HG02938 (cell line): ENCODE data around the gene KRT38.

Source experiments
- ATAC-seq: cut with Tn5 transposase; IDR thresholded peaks from one replicate; pipeline ENCODE4 v1.9.1; 2021; ENCODE audit warnings: mild to moderate bottlenecking, moderate library complexity; ENCODE audit not compliant: unreplicated experiment

KRT38 gene

DNA sequence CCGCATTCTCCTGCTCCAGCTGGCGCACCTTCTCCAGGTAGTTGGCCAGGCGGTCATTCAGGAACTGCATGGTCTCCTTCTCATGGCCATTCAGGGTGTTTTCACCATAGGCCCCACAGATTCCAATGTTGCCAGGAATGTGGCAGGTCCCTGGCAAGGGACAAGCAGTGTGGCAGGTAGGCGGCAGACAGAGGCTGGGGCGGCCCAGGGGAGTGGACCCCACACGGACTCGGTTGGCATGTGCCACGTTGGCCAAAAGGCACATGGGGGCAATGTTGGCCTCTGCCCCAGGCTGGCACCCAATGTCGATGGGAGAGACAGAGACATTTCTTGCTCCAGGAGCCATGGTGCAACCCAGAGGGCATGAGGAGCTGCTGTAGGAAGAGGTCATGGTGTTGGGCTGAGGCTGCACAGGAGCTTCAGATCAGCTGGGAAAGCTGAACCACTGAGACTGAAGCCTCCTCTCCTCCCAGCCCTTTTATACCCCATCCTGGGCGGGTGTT lies at the start of gene KRT38:
TSS of gene KRT38 (minus strand) at position 453 of the 503 bp plus-strand sequence. CDS start at position 391, 62 bp downstream.
- no peak for ATAC-seq

DNA sequence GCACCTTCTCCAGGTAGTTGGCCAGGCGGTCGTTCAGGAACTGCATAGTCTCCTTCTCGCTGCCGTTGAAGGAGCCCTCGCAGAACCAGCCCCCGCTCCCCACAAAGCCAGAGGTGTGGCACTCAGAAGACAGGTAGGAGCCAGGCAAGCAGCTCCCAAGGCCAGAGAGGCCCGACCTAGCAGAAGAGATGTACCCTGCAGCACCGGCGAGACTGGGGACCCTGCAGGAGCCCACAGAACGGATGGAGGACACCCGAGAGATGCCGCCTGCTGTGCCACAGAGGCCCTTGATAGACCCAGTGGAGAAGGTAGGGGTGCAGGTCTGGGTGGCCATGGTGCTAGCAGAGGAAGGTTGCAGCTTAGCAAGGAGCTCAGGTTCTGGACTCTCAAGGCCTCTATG lies 48.7 kb upstream of the KRT38 start, which contains the start of gene KRT36:
TSS of gene KRT36 (minus strand) at position 380 of the 400 bp plus-strand sequence. CDS start at position 334, 46 bp downstream.
- ATAC-seq = no peak

DNA sequence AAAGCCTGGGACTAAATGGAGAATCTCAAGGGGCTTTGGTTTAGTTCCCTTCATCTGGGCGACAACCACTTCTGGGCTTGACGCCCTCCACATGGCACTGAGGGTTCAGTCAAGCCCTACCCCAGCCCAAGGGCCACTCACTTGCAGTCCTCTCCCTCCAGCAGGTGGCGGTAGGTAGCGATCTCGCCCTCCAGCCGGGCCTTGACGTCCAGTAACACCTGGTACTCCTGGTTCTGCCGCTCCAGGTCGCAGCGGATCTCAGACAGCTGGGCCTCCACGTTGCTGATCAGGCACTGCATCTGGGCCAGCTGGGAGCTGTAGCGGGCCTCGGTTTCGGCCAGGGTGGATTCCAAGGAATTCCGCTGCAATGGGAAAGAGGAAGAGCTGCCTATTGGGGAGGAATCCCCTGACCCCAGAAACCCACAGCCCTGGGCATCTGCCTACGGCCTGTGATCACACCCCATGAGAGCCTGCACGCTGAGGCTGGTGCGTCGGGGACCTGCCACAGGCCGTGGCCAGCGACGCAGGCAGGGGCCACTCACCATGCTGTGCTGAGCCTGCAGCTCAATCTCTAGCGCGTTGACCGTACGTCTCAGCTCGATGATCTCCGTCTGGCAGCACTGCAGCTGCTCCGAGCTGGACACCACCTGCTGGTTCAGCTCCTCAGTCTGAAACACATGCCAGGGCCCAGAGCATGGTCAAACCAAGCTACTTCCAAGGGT lies 46.2 kb upstream of the KRT38 start:
- ATAC-seq = no peak

DNA sequence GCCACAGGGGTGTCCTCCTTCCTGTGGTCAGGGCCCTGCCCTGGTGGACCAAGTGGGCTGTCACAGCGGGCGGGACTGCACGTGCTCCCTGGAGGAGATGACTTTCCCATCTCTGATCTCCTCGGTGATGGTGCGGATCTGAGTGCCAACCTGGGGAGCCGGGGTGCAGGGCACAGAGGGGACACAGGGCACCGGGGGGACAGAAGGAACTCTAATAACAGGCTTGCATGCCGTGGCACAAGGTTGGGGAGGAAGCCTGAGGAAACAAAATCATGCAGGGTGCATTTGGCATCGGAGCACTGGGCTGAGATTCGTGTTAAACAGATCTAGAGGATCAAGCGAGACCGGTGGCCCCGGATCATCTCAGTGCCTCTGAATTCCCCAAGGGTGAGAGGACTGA lies 45.5 kb upstream of the KRT38 start:
- no peak for ATAC-seq

DNA sequence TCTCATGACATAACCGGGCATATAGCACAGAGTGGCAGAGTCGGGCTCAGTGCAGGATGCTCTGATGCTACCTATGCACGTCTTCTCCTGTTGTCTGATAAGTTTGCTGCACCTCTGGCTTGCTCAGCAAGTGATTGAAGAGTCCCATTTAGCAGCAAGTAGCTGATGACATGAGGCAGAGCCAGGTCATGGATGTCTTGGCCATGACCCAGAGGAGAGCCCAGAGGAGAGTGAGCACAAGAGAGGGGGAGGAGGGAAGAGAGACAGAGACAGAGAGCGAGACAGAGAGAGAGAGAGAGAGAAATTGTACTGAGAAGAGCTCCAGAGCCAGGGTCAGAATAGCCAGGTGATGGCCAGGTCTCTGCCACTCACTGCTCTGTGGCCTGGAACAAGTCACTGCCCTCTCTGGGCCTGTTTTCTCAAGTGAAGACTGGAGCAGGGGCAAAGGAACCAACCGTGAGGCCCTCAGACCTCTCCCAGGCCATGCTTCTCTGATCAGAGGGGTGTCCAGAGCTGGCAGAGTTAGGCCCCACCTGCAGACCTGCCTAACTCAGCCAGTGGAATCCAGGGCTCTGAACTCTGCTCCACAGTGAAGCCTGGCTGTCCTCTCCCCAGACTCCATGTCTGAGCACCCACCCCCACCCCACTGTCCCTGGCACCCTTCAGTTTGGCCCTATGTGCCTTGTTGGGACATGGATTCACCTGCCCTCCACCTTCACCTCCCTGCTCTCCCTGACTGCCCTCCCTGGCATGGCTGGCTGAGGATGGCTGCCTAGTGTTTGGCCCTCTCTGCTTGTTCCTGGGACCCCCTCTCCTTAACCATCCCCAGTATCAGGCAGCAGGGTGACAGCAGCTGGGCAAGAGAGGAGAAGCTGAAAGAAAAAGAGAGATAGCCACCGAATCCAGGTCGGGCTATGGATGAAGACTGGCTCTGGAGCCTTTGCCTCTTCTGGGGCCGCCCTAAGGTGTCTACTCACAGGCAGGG lies 44.4 kb upstream of the KRT38 start:
- ATAC-seq = no peak

DNA sequence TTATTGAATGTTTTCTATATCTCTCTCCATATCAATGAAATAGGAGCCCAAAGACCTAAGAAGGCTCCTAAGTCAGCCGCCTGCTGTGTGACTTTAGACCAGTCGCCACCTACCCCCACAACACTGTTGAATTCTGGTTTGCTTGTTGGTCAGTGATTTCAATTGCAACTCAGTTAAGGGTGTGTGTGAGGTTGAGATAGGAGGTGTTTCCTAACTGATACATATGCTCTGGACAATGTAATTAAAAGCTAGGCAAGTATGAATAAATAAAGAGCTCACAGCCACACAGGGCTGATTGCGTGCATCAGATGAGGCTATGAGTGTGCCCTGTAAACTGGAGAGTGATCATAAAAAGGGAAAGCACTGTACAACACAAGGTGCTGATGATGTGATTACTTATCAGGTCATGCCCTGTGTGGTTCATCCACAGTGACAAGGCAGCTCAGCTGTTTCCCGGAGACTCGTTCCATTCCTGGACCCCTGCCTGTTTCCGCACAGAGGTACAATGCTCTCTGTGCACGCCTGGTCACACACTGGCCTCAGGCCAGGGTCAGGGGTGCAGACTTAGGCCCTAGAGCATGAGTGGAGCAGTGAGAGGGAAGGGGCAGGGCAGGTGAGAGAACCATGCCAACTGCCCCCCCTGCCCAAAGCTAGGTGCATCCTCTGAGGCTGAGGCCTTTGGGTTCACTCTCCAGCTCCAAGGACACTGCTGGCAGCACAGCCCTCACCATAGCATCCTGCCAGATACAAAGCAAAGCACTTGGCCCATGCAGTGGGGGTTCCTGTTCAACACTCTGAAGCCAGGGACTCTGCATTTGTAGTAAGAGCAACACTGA lies 43.4 kb upstream of the KRT38 start:
- no peak for ATAC-seq

GRCh38 chr17:41483531-41483930 lies 42.7 kb upstream of the KRT38 start:
- ATAC-seq = no peak

GRCh38 chr17:41481036-41481435 lies 40.3 kb upstream of the KRT38 start, which contains the start of gene KRT35:
TSS of gene KRT35 (minus strand) at chr17:41481151. CDS start at chr17:41481097, 54 bp downstream.
- ATAC-seq = no peak

GRCh38 chr17:41480581-41480980 lies 39.8 kb upstream of the KRT38 start:
- no peak for ATAC-seq

DNA sequence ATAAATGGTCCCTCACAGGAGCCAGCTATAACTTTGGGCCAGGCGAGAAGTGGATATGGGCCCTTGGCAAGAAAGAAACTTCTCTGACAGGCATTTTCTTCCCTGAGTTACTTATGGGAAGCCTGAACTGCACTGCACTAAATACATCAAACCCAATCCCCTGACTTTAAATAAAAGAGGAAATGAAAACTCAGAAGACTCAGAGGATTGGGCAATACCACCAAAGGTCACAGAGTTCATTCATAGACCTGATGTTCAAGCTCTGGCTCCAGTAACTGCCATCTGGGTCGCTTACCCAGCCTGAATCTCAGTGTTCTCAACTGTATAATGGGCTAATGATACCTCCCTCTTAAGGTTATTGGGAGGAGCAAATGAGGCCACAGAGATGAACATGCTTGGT lies 39.4 kb upstream of the KRT38 start:
- no peak for ATAC-seq

GRCh38 chr17:41478237-41478636 lies 37.5 kb upstream of the KRT38 start:
- ATAC-seq = no peak

- no peak for ATAC-seq
These were observed 36.4 kb upstream of the KRT38 start for GRCh38 chr17:41476866-41477815.

DNA sequence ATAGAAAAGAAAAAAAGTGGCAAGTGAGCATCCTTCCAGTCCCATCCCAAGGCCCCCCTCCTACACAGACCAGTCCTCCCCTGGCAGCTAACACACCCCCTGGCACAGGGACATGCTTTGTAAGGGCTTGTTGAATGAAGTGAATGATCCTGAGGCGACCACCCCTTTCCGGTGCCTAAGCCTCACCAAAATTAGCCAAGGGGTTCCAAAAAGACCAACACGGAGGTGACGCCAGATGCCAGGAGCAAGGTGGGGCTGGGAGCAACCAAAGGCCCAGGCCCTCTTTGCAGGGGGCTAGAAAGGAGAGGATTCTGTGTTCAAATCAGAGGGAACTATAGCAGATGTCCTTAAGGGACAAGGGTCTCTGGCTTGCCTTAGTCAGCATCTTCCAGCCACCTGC lies 34.6 kb upstream of the KRT38 start:
- no peak for ATAC-seq

- no peak for ATAC-seq
These were observed 34.1 kb upstream of the KRT38 start for GRCh38 chr17:41474863-41475262.

GRCh38 chr17:41468346-41468745 lies 27.6 kb upstream of the KRT38 start:
- no peak for ATAC-seq

DNA sequence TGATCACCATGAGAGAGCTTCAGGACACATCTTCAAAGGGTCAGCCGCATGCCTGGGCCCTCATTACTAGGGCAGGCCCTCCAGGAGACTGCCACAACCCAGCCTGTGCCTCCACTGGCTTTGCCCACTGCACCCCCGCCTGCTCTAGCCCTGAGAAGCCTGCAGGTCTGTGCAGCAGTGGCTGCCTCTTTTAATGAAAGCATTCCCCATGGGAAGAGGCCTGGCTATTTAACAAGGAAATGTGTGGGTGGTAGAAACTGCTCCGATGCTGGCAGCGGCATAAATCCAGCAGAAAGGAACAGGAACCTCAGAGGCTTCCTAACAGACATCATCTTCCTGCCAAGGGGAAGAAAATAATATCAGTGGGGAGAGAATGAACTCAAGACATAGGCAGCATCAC lies 26.8 kb upstream of the KRT38 start:
- no peak for ATAC-seq

GRCh38 chr17:41466988-41467387 lies 26.2 kb upstream of the KRT38 start, which contains the start of gene KRT32:
TSS of gene KRT32 (minus strand) at chr17:41467386. CDS start at chr17:41467325, 61 bp downstream.
- ATAC-seq = no peak

- no peak for ATAC-seq
These were observed 23.9 kb upstream of the KRT38 start for GRCh38 chr17:41464682-41465081.

- no peak for ATAC-seq
These were observed 23.4 kb upstream of the KRT38 start for GRCh38 chr17:41464173-41464572.
